OCI-LY3 (cell line): Measurements from ENCODE around the gene CA11.

Source experiments
- EZH2phosphoT487 ChIP-seq: fragments of 200-600 bp; shearing (Covaris generic); IDR thresholded peaks from 2 replicates; pipeline ENCODE4 v1.6.1; 2018; ENCODE audit warnings: antibody characterized with exemption, mixed run types, low read depth
- TF ChIP-seq, protein P1 (sequence below): fragments of 200-600, 300-600 bp; sonication (generic); IDR thresholded peaks from 2 replicates; pipeline ENCODE4 v1.5.1; 2014; ENCODE audit warnings: antibody characterized with exemption, low read length, low read depth

DNA sequence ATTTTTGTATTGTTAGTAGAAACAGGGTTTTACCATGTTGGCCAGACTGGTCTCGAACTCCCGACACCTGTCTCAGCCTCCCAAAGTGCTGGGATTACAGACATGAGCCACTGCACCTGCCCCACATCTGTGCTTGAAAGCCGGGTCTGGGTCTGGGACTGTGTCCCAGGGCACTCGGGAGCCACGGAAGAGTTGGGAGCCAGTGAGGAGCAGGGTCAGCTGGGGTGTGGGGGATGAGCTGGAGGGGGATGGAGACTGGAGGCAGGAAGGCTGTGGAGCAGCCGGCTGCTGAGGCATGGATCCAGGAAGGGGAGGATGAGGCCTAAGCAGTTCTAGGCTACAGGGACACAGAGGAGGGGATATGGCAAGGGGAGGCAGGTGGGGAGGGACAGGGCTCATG lies 50.2 kb downstream of the CA11 start:
- TF ChIP-seq, protein P1, sequence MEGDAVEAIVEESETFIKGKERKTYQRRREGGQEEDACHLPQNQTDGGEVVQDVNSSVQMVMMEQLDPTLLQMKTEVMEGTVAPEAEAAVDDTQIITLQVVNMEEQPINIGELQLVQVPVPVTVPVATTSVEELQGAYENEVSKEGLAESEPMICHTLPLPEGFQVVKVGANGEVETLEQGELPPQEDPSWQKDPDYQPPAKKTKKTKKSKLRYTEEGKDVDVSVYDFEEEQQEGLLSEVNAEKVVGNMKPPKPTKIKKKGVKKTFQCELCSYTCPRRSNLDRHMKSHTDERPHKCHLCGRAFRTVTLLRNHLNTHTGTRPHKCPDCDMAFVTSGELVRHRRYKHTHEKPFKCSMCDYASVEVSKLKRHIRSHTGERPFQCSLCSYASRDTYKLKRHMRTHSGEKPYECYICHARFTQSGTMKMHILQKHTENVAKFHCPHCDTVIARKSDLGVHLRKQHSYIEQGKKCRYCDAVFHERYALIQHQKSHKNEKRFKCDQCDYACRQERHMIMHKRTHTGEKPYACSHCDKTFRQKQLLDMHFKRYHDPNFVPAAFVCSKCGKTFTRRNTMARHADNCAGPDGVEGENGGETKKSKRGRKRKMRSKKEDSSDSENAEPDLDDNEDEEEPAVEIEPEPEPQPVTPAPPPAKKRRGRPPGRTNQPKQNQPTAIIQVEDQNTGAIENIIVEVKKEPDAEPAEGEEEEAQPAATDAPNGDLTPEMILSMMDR = no peak
- TF ChIP-seq EZH2phosphoT487 = no peak
